NCI-H526 (cell line): ENCODE measurements around the gene A3GALT2.
A peak's percentile ranks its signal among the peaks of the same experiment; 100 is the strongest.

Experiments
- DNase-seq, 2 experiments: peaks; one replicate each; lab custom pipeline; 2025; lab: John Stamatoyannopoulos, UW

The A3GALT2 gene

DNA sequence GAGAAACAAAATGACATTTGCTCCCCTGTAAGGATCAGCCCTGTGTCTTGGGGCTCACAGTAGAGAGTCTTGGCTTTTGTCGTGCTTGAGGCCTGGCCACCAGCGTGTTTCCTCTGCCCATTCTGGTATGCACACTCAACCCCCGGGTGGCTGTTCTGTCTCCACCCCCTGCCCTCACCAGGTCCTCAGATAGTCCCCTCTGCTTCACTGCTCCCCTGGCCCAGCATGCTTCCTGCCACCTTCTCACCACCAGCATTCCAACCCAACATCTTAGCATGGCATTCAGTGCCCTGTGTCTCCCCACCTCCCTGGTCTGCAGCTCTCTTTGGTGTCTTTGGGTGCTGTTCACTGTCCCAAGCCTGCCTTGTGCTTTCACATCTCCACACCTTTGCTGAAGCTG is 48.4 kb downstream of the A3GALT2 start:
- DNase-seq, result no peak

DNA sequence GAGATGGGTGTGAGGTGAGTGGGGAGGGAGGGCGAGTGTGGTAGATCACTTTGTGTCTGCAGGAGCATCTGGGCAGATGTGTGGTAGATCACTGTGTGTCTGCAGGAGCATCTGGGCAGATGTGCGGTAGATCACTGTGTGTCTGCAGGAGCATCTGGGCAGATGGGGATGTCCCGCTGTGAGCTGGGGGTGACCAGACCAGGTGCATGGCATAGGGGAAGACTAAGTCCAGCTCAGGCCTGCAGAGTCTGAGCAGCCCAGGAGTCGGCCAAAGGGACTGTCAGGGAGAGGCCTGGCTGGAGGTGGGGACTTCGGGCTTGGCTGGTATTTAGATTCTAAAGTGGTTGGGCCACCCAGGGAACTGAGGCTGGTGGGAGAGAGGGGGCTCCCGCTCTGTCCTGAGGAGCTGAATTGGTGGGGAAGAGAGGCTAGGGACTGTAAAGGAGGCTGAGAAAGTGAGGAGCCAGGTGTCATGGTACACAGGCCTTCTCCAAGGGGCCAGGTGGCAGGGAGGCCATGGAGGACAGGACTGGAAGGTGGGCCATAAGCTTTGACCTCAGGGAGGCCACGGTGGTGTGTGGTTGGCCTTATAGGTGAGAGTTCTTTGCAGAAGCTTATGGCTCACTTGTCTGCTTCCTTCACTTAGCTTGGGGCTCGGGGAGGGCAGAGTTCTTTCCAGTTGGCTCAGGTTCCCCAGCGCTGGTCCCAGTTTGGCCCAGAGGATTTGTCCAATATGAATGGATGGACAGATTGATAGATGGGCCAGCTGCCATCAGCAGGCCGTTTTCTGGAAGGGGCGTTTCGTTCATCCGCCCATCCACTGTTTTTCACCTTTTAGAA is 49.0 kb downstream of the A3GALT2 start:
- DNase-seq, result no peak

DNA sequence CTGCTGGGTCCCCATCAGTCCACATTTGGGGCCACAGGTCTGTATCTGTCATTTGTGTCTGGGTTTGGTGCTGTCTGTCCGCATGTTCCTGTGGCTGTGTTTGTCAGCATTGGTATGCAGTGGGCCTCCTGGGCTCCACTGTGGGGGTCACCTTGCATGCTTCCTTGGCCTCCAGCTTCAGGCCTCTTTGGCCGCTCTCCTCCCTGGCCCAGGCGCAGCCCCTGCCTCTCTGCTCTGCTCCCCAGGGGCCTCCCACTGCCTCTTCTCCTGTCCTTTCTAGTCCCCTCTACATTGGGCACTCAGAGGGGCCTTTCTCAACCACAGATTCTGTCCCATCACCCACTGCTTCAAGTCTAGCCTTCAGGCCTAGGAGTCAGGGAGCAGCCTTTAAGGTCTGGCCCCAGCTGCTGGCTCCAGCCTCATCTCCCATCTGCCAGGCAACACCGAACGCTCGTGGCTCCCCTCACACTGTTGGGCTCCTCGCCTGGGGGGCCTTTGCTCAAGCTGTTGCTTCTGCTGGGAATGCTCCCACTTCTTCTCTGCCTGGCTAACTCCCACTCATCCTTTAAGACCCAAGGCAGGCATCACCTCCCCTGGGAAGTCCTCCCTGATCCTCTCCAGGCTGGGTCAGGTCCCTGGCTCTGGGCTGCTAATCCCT is 50.0 kb downstream of the A3GALT2 start:
- DNase-seq, result no peak

GRCh38 chr1:33270379-33270778 is 50.5 kb downstream of the A3GALT2 start:
- DNase-seq, result no peak

- DNase-seq, result no peak
These were observed 51.3 kb downstream of the A3GALT2 start for GRCh38 chr1:33269621-33270020.

GRCh38 chr1:33268927-33269610 is 51.8 kb downstream of the A3GALT2 start:
- no peak for DNase-seq

DNA sequence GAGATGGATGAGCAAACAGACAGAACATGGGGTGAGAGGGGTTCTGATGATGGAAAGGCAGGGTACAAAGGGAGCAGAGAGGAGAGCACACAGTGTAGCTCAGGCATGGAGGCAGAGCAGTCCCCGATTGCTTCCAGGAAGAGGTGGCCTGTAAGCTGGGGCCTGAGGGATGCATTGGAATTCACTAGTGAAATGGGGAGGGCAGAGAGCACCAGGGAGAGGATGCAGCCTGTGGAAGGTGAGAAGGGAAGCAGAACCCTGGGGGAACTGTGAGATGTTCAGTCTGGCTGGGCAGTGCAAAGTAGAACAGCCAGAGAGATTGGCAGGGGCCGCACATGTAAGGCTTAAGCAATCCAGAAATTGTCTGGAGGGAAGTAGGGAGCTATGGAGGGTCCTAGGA is 52.4 kb downstream of the A3GALT2 start:
- DNase-seq, result no peak

- peak in 1 of 2 experiments; percentile 18 for DNase-seq
These were observed 53.3 kb downstream of the A3GALT2 start for GRCh38 chr1:33267468-33268205.

DNA sequence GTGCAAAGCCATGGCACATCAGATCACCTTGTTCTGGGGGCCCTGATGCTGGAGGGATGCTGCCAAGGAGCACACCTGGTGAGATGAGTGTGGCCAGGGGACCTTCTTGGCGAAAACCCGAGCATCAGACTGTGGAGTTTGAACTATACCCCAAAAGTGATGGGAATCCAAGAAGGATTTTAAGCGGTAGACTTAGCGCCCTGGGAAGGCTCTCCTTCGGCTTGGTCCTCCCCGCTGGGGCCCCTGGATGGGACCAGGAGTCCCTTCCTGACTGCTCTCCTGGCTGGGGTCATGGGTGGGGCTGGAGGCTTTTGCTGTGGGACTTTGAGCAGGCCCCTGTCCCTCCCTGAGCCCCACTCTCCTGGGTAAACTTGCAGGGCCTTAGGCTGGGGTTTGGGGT is 54.1 kb downstream of the A3GALT2 start:
- no peak for DNase-seq

- DNase-seq, result no peak
These were observed 54.9 kb downstream of the A3GALT2 start for GRCh38 chr1:33265780-33266605.

GRCh38 chr1:33263890-33264504 is 56.9 kb downstream of the A3GALT2 start:
- no peak for DNase-seq

DNA sequence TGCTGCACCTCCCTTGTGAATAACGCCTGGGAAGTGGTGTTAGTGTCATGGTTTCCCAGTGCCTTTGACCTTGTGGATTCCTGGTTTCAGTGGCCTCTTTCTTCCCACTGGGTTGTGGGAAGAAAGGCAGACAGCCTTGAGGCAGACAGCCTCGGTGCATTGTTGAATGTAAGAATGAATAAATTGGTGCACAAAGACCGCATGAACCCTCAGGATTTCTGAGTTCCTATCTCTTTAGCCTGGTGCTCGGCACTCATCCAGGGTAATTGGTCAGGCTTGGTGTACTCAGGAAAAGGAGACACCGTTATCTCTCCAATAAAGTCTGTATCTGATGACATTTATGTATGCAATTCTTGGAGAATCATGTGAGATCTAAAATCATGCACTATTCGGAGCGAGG is 59.6 kb downstream of the A3GALT2 start:
- DNase-seq, result no peak

- DNase-seq, result peak in 1 of 2 experiments; percentile 46
These were observed 60.5 kb downstream of the A3GALT2 start for GRCh38 chr1:33260439-33260838.

- no peak for DNase-seq
These were observed 61.0 kb downstream of the A3GALT2 start for GRCh38 chr1:33259879-33260278.

- DNase-seq, result no peak
These were observed 62.1 kb downstream of the A3GALT2 start for GRCh38 chr1:33258788-33259274.

- DNase-seq, result peak in 1 of 2 experiments; percentile 32
These were observed 62.9 kb downstream of the A3GALT2 start for GRCh38 chr1:33257772-33258712.

GRCh38 chr1:33257207-33257771 is 63.6 kb downstream of the A3GALT2 start:
- no peak for DNase-seq
